DOHH2 (cell line): Measurements from ENCODE around the gene NETO1.

ENCODE experiments used
- H3F3A ChIP-seq: fragments of 200-600 bp; sonication (generic), shearing (Covaris generic); 2 replicates; pipeline ENCODE4 v1.6.0; 2016; ENCODE audit warnings: antibody characterized with exemption, mild to moderate bottlenecking; ENCODE audit not compliant: control insufficient read depth, insufficient read depth
- H3K27ac ChIP-seq: fragments of 200-600 bp; sonication (generic); 2 replicates; pipeline ENCODE4 v1.5.1; 2014; ENCODE audit warnings: low read depth, mild to moderate bottlenecking, low read length, moderate library complexity
- H3K27me3 ChIP-seq: fragments of 200-600 bp; sonication (generic); 2 replicates; pipeline ENCODE4 v1.6.1; 2014; ENCODE audit warnings: mild to moderate bottlenecking, low read length, mixed read lengths; ENCODE audit not compliant: control insufficient read depth
- H3K36me3 ChIP-seq: fragments of 200-600 bp; sonication (generic); 2 replicates; pipeline ENCODE4 v1.6.1; 2014; ENCODE audit warnings: mild to moderate bottlenecking, low read length, moderate library complexity, mixed read lengths; ENCODE audit not compliant: control insufficient read depth
- H3K4me1 ChIP-seq: fragments of 200-600 bp; sonication (generic); 2 replicates; pipeline ENCODE4 v1.6.1; 2014; ENCODE audit warnings: mild to moderate bottlenecking, low read length, mixed read lengths; ENCODE audit not compliant: control insufficient read depth
- H3K4me2 ChIP-seq: fragments of 200-600 bp; sonication (generic); 2 replicates; pipeline ENCODE4 v1.6.0; 2014; ENCODE audit warnings: mild to moderate bottlenecking, low read length, moderate library complexity
- H3K4me3 ChIP-seq: fragments of 200-600 bp; sonication (generic); 2 replicates; pipeline ENCODE4 v1.5.1; 2014; ENCODE audit warnings: mild to moderate bottlenecking, low read length, mixed read lengths
- H3K79me2 ChIP-seq: fragments of 200-600 bp; sonication (generic); 2 replicates; pipeline ENCODE4 v1.6.1; 2014; ENCODE audit warnings: mild to moderate bottlenecking, low read length, mixed read lengths; ENCODE audit not compliant: control insufficient read depth
- H3K9me2 ChIP-seq: fragments of 200-600 bp; sonication (generic); replicated peaks from 2 replicates; pipeline ENCODE4 v1.6.1; 2014; ENCODE audit warnings: mild to moderate bottlenecking, low read length, mixed read lengths; ENCODE audit not compliant: control insufficient read depth
- H3K9me3 ChIP-seq: fragments of 200-600 bp; sonication (generic); 2 replicates; pipeline ENCODE4 v1.6.1; 2014; ENCODE audit warnings: antibody characterized with exemption, low read length, mixed read lengths; ENCODE audit not compliant: control insufficient read depth, insufficient read depth
- H4K20me1 ChIP-seq: fragments of 200-600 bp; sonication (generic); 2 replicates; pipeline ENCODE4 v1.6.0; 2014; ENCODE audit warnings: low read depth, mild to moderate bottlenecking, antibody characterized with exemption, low read length, moderate library complexity; ENCODE audit not compliant: control insufficient read depth, insufficient read depth
- CTCF ChIP-seq: fragments of 200-600 bp; sonication (generic); IDR thresholded peaks from one replicate; pipeline ENCODE4 v1.5.1; 2014; ENCODE audit warnings: antibody characterized with exemption, mild to moderate bottlenecking, low read depth, low read length; ENCODE audit not compliant: poor library complexity, severe bottlenecking
- EZH2phosphoT487 ChIP-seq: fragments of 200-600 bp; sonication (generic); IDR thresholded peaks from 2 replicates; pipeline ENCODE4 v1.6.1; 2017; ENCODE audit warnings: borderline replicate concordance, mild to moderate bottlenecking, antibody characterized with exemption, low read length, moderate library complexity, mixed read lengths

The NETO1 gene

GRCh38 chr18:72828601-72829000 is 39.2 kb downstream of the NETO1 start:
- H3K27ac ChIP-seq: no peak overlapping the region
- no peaks in the 10 kb centered on the region for H3K36me3 ChIP-seq
- no peaks in the 10 kb centered on the region for H3F3A ChIP-seq

GRCh38 chr18:72826736-72827135 is 41.1 kb downstream of the NETO1 start:
- Histone ChIP-seq H3K9me3 (no peaks in the 10 kb centered on the region), H3K27me3 (no peaks in the 10 kb centered on the region), H3K27ac (no peak overlapping the region), H3K4me3 (no peak overlapping the region), H3K36me3 (no peaks in the 10 kb centered on the region), H3K9me2 (no peaks in the 10 kb centered on the region), H3K4me1 (no peaks in the 10 kb centered on the region), H4K20me1 (no peaks in the 10 kb centered on the region), H3F3A (no peaks in the 10 kb centered on the region), H3K4me2 (no peak overlapping the region), H3K79me2 (no peaks in the 10 kb centered on the region)
- TF ChIP-seq CTCF: no peak
- no peak for TF ChIP-seq EZH2phosphoT487

More at GRCh38 chr18:72828601-72829000, 39.2 kb downstream of the NETO1 start:
- H3K4me3 ChIP-seq: no peak overlapping the region
- no peaks in the 10 kb centered on the region for H3K9me3 ChIP-seq
- H4K20me1 ChIP-seq: no peaks in the 10 kb centered on the region
- no peaks in the 10 kb centered on the region for H3K9me2 ChIP-seq
- no peaks in the 10 kb centered on the region for H3K4me1 ChIP-seq
- no peaks in the 10 kb centered on the region for H3K79me2 ChIP-seq
- no peaks in the 10 kb centered on the region for H3K27me3 ChIP-seq
- no peak for TF ChIP-seq CTCF
- H3K4me2 ChIP-seq: no peak overlapping the region

GRCh38 chr18:72823345-72823744 is 44.4 kb downstream of the NETO1 start:
- H3K36me3 ChIP-seq: no peaks in the 10 kb centered on the region
- no peaks in the 10 kb centered on the region for H3K79me2 ChIP-seq
- no peaks in the 10 kb centered on the region for H3K4me1 ChIP-seq
- H3K9me2 ChIP-seq: no peaks in the 10 kb centered on the region
- H3K27ac ChIP-seq: no peak overlapping the region
- no peak overlapping the region for H3K4me2 ChIP-seq
- no peaks in the 10 kb centered on the region for H3K27me3 ChIP-seq
- no peak for TF ChIP-seq CTCF
- no peak for TF ChIP-seq EZH2phosphoT487
- no peak overlapping the region for H3K4me3 ChIP-seq
- no peaks in the 10 kb centered on the region for H3F3A ChIP-seq
- no peaks in the 10 kb centered on the region for H3K9me3 ChIP-seq
- H4K20me1 ChIP-seq: no peaks in the 10 kb centered on the region

GRCh38 chr18:72822202-72822601 is 45.6 kb downstream of the NETO1 start:
- H3K36me3 ChIP-seq: no peaks in the 10 kb centered on the region
- no peak overlapping the region for H3K4me3 ChIP-seq
- H3K27me3 ChIP-seq: no peaks in the 10 kb centered on the region
- TF ChIP-seq EZH2phosphoT487: no peak
- no peak for TF ChIP-seq CTCF
- H4K20me1 ChIP-seq: no peaks in the 10 kb centered on the region
- H3K9me2 ChIP-seq: no peaks in the 10 kb centered on the region
- H3K27ac ChIP-seq: no peak overlapping the region
- no peaks in the 10 kb centered on the region for H3K79me2 ChIP-seq
- H3K4me2 ChIP-seq: no peak overlapping the region
- no peaks in the 10 kb centered on the region for H3F3A ChIP-seq
- no peaks in the 10 kb centered on the region for H3K9me3 ChIP-seq
- no peaks in the 10 kb centered on the region for H3K4me1 ChIP-seq
